GM12865 (cell line): ENCODE data around the gene SDHB.

Experiments used
- DNase-seq: peaks from one replicate; pipeline ENCODE4 v3.0.0; 2010; ENCODE audit warnings: low read depth
- H3K4me3 ChIP-seq: 2 replicates; pipeline ENCODE4 v1.5.1; 2011; ENCODE audit warnings: mild to moderate bottlenecking, low read depth, low read length, control low read depth
- TF ChIP-seq, protein P1 (sequence below): IDR thresholded peaks from 2 replicates; pipeline ENCODE4 v1.5.1; 2011; ENCODE audit warnings: low read length, control low read depth, low read depth, inconsistent platforms; ENCODE audit not compliant: insufficient read depth; ENCODE audit errors: missing control alignments

The SDHB gene

DNA sequence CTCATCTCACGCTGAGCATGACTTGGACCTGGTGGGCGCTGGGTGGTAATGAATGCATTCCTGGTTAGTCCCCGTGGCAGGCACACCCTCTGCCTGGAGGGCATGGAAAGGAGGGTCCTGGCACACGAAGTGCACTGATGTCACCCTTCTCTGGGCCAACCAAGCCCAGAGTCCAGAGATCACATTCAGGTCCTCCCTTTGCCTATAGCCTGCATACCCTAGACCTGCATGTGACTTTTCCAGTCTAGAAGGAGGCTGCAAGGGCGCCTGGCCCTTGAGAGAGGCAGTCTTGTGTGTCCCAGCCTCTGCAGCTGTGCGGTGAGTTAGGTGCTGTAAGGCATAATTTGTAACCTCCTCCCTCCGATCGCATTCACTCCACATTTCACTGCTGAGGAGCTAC, 43.3 kb upstream of the SDHB start:
- no peak overlapping the region for H3K4me3 ChIP-seq
- no peak for DNase-seq
- TF ChIP-seq, protein P1, sequence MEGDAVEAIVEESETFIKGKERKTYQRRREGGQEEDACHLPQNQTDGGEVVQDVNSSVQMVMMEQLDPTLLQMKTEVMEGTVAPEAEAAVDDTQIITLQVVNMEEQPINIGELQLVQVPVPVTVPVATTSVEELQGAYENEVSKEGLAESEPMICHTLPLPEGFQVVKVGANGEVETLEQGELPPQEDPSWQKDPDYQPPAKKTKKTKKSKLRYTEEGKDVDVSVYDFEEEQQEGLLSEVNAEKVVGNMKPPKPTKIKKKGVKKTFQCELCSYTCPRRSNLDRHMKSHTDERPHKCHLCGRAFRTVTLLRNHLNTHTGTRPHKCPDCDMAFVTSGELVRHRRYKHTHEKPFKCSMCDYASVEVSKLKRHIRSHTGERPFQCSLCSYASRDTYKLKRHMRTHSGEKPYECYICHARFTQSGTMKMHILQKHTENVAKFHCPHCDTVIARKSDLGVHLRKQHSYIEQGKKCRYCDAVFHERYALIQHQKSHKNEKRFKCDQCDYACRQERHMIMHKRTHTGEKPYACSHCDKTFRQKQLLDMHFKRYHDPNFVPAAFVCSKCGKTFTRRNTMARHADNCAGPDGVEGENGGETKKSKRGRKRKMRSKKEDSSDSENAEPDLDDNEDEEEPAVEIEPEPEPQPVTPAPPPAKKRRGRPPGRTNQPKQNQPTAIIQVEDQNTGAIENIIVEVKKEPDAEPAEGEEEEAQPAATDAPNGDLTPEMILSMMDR = no peak

DNA sequence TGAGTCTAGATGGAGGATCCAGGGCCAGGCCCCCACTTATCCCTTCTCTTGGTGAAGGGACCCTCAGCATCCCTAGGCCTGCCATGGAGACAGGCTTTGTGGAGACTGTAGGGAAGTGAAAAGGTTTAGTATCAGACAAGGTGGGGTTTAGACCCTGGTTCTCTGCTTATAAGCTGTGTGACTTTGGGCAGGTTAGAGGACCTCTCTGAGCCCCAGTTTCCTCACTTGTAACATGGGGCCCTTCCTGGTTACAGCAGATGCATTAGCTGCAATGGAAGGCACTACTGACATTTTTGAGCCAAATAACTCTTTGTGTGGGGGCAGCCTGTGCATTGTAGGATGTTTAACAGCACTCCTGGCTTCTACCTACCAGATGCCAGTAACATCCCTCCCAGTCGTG, 42.8 kb upstream of the SDHB start:
- TF ChIP-seq, protein P1 = no peak
- H3K4me3 ChIP-seq = no peak overlapping the region
- no peak for DNase-seq

DNA sequence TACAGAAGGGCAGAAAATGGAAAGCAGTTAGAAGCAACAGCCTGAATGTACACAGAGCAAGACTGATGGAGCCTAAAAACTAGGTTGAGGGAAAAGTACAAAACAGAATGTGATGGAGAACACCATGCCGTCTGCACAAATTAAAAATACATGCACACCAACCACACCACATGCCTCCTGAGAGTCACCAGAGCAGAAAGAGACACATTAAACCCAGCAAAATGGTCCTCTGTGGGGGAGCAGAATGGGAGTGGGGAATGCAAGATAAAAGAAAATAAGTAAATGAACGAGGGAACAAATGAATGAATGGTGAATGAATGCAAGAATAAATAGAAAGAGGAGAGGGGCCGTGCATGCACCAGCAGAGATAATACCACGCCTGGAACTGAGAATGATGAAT, 41.3 kb upstream of the SDHB start:
- TF ChIP-seq, protein P1 = no peak
- H3K4me3 ChIP-seq = no peak overlapping the region
- DNase-seq = no peak

DNA sequence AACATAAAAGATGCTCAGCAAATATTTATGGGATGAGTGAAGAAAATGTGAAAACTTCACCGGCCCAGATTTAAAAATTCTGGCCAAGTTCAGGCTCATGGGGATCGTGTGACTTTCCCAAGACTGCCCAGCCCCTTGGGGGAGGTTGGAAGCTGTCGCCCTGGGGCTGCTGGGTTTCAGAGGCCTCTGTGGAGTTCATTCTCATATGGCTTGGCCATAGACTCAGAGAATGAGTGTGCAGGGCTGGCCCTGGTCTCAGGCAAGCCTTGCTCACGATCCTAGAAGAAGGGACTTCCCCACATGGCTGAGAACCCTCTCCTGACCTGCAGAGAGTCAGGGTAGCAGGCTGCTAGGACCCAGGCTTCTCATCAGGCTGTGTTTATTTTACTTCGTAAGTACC, 40.8 kb upstream of the SDHB start:
- TF ChIP-seq, protein P1 = no peak
- DNase-seq = peak; percentile 85
- no peak overlapping the region for H3K4me3 ChIP-seq

DNA sequence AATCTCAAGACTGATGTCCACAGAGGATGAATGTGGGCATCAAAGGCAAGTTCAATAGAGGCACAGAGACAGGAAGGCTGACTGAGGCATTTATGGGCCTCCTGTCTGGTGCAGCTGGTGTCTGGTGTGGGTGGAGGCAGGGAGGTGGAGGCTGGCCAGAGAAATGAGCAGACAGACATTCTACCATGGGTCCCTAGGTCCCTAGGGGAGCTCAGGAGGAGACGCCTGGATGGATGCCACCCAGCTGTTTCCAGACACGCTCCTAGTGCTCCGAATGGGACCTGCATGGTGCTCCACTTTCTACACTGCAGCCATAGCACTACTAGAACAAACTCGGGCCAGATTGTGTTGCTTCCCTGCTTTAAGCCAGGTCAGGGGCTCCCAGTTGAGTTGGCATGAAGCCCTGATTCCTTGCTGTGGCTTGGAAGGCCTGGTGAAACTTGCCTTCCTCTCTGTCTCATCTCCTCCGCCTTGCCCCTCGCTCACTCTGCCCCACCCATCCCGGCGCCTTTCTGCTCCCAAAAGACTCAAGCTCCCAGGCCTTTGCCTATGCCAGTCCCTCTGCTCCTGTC, 40.1 kb upstream of the SDHB start:
- no peak overlapping the region for H3K4me3 ChIP-seq
- TF ChIP-seq, protein P1 = no peak
- DNase-seq = no peak

DNA sequence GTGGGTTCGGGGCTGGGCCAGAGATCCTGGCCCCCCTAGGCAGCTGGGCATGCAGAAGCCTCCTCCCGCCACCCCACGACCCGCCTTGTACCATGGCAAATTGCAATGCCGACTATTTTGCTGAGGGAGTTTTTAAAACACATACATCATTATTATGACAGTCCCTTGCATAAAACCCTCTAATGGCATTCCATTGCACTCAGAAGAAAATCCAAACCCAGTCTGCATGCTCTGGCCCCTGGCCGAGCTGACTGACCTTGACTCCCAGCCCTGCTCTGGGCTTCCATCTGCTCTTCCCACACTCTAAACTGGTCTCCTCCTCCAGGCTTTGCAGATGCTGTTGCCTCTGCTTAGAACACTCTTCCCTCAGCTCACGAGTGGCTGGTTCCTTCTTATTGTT, 37.4 kb upstream of the SDHB start:
- TF ChIP-seq, protein P1 = no peak
- H3K4me3 ChIP-seq = no peak overlapping the region
- no peak for DNase-seq

DNA sequence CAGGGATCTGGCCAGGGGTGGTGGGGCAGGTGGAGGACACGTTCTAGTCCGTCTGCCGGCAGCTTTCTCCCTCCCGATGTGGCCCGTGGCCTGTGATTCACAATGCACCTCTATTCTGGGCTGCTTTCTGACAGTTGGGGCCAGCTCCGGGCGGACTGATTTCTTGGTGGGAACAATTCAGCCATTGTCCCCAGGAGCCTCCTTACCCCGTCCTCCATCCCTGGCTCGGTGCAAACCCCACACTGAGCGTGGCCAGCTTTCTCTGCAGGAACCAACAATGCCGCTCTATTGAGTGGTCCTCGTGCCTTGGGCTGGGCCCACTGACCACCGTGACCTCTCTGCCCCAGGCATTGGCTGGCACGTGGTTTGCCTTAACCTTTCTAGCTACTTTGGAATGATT, 35.7 kb upstream of the SDHB start:
- H3K4me3 ChIP-seq = no peak overlapping the region
- TF ChIP-seq, protein P1 = no peak
- no peak for DNase-seq
